Daoy (cell line): ENCODE data around the gene TP53AIP1. TPM values are rescaled to one million over a fixed set of nuclear protein-coding genes. Genes with fewer than 3 reads are reported as not detected.
"Not testable (repeated sequence)": the region's sequence is repeated elsewhere in the genome, so short reads cannot be mapped to it uniquely, and the experiment has no call there.

Source experiments
- DNase-seq: peaks from one replicate; pipeline ENCODE4 v3.0.0-alpha.2; 2015; ENCODE audit warnings: low read depth
- total RNA-seq: library from RNA; depleted of rRNA; stranded (reverse); fragments of >200 nt; shearing (Covaris generic); gene quantifications from 2 replicates; pipeline ENCODE4 v1.2.3, GENCODE V29; 2014

Gene TP53AIP1
- total RNA-seq, 1 experiment from 2014 or later: not detected

- no peak for DNase-seq
These were observed 16.7 kb downstream of the TP53AIP1 start for GRCh38 chr11:128926000-128926399.

GRCh38 chr11:128925250-128925600 lies 17.4 kb downstream of the TP53AIP1 start:
- no peak for DNase-seq

GRCh38 chr11:128924510-128925249 lies 18.0 kb downstream of the TP53AIP1 start:
- no peak for DNase-seq

- DNase-seq: no peak
These were observed 18.6 kb downstream of the TP53AIP1 start for GRCh38 chr11:128924104-128924503.

GRCh38 chr11:128921793-128922192 lies 20.9 kb downstream of the TP53AIP1 start:
- DNase-seq: no peak

DNA sequence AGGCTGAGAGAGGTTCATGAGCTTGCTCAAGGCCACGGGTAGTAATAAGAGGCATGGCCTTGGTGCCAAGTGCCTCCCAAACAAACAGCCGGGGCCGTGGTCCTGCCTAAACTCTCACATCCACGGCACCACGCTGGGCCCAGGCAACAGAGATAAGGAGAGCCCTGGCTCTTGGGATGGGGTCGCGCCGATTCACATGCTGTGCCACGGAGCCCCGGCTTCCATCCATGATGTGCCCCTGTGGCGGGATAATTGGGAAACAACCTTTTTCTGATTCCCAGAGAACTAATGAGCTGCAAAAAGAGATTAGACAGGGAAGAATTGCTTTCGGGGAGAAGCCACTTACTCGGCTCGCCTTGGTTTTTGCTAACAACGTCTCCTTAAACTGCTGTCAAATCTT lies 22.0 kb downstream of the TP53AIP1 start:
- no peak for DNase-seq

DNA sequence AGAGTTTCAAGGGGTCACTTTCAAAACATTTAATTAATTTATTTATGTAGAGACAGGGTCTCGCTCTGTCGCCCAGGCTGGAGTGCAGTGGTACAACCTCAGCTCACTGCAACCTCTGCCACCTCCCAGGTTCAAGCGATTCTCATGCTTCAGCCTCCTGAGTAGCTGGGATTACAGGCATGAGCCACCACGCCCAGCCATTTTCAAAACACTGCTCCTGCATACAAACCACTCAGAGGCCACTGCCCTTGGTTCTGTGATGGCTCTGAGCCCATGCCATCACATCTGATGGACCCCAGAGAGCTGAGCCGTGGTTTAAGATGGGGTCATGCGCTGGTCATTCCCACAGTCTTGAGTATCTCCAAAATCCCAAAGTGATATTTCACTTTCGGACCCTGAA lies 23.0 kb downstream of the TP53AIP1 start:
- DNase-seq: not testable (repeated sequence)

DNA sequence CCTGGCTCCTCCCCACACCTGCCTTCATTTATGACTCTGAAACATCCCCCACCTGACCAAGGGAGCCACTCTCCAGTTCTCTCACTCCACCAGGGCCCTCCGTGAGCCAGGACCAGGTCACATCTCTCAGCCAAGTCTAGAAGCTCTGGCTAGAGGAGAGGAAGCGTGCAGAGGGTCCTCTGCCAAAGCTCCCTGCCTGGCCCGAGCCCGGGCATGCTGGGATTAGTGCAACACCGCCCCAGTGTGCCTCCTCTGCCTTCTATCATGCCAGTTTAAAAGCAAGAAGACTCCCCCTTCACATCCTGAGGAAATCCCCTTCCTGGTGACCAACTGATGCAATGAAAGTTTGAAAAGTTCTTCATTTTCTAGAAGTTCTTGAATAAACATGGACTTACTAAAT lies 23.5 kb downstream of the TP53AIP1 start:
- no peak for DNase-seq

- no peak for DNase-seq
These were observed 25.4 kb downstream of the TP53AIP1 start for GRCh38 chr11:128917144-128917724.

- DNase-seq: no peak
These were observed 26.0 kb downstream of the TP53AIP1 start for GRCh38 chr11:128916681-128917080.

GRCh38 chr11:128916037-128916572 lies 26.6 kb downstream of the TP53AIP1 start:
- no peak for DNase-seq

GRCh38 chr11:128915149-128915521 lies 27.5 kb downstream of the TP53AIP1 start:
- DNase-seq: no peak

- no peak for DNase-seq
These were observed 28.2 kb downstream of the TP53AIP1 start for GRCh38 chr11:128914216-128915148.

DNA sequence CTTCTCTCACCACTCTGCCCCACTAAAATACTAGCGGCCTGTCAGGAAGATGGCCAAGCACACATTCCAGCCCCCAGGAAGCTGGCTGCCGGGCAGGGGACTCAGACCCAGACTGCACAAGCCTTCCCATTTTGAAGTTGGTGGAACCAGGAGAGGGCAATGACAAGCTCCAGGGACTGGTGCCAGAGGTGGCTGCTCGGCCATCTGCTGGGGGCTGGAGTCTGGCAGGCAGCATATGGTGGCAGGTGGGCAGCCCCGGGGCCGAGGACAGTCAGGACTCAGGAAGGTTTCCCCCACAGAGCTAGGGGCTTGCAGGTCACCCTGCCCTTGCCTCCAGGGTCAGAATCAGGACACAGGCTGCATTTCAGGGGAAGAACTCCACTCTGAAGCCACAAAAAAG lies 28.9 kb downstream of the TP53AIP1 start:
- DNase-seq: no peak

DNA sequence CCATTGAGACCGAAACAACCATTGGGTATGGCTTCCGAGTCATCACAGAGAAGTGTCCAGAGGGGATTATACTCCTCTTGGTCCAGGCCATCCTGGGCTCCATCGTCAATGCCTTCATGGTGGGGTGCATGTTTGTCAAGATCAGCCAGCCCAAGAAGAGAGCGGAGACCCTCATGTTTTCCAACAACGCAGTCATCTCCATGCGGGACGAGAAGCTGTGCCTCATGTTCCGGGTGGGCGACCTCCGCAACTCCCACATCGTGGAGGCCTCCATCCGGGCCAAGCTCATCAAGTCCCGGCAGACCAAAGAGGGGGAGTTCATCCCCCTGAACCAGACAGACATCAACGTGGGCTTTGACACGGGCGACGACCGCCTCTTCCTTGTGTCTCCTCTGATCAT lies 31.0 kb downstream of the TP53AIP1 start:
- no peak for DNase-seq

- no peak for DNase-seq
These were observed 31.4 kb downstream of the TP53AIP1 start for GRCh38 chr11:128911239-128911638.

DNA sequence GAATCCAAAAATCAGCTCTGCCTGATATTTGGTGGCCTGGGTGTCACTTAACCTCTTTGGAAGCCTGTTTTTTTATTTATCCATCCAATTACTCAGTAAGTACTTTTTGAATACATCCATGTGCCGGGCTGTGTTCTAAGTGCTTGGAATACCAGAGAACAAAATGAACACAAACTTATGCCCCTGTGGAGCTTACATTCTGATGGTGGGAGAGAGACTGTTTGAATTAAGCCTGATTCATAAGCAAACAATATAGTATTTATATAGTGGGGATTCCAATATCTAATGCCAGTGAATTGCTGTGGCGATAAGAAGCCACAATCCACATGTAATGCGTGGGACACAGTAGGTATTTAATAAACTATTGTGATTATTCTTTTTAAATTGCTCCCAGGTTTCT lies 32.1 kb downstream of the TP53AIP1 start:
- no peak for DNase-seq

- no peak for DNase-seq
These were observed 33.1 kb downstream of the TP53AIP1 start for GRCh38 chr11:128909438-128910125.

GRCh38 chr11:128908391-128909246 lies 34.1 kb downstream of the TP53AIP1 start:
- peak; percentile 91 for DNase-seq

GRCh38 chr11:128907585-128907984 lies 35.1 kb downstream of the TP53AIP1 start:
- no peak for DNase-seq
